ENCODE data around the gene MYNN. TPM values are rescaled to one million over a fixed set of nuclear protein-coding genes. Genes with fewer than 3 reads are reported as not detected.

The MYNN gene
- total and polyA plus RNA-seq, 2 donors (not counting 3 experiments of a cell fraction or from before 2014, with no cell fraction given), result 7.1 to 12.7 TPM

DNA sequence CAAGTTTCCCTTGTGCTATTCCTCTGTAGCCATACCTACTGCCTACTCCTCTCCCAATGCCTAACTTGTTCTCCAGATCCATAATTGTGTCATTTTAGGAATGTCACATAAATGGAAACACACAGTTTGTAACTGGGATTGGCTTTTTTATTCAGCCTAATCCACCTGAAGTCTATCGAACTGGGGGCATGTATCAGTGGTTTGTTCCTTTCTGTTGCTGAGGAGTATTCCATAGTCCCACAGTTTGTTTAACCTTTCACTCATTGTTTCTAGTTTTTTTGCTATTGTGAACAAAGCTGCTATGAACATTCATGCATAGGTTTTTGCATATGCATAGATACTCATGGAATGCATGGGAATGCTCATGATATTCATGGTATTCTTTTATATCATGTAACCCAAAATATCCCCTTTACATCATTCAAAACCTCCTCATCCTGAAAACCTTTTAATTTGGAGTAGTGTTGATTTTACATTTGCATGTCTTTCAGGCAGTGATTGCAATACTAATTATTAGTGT is 65.4 kb downstream of the MYNN start:
- H3K9ac ChIP-seq (replicated peaks; ENCODE audit: extremely low read depth, insufficient read depth, low read length), result no peak overlapping the region
- dilution Hi-C loops (cut with MboI; ENCODE audit: extremely low pct_ligation_motif_present, low sequenced_read_pairs), result no loop called here
- DNase-seq (ENCODE audit: low read depth, low spot score), result no peak
- H3K9me1 ChIP-seq (replicated peaks; ENCODE audit: control insufficient read depth, extremely low read depth, insufficient read depth, low read length), result no peaks in the 10 kb centered on the region
- H2AFZ ChIP-seq (ENCODE audit: low read depth, low read length), result no peak overlapping the region
- intact Hi-C loops (cut with micrococcal nuclease), result no loop called here
- no peaks in the 10 kb centered on the region for H3K9me3 ChIP-seq (replicated peaks; ENCODE audit: control insufficient read depth, insufficient read depth, low read length)
- TF ChIP-seq, protein P1, sequence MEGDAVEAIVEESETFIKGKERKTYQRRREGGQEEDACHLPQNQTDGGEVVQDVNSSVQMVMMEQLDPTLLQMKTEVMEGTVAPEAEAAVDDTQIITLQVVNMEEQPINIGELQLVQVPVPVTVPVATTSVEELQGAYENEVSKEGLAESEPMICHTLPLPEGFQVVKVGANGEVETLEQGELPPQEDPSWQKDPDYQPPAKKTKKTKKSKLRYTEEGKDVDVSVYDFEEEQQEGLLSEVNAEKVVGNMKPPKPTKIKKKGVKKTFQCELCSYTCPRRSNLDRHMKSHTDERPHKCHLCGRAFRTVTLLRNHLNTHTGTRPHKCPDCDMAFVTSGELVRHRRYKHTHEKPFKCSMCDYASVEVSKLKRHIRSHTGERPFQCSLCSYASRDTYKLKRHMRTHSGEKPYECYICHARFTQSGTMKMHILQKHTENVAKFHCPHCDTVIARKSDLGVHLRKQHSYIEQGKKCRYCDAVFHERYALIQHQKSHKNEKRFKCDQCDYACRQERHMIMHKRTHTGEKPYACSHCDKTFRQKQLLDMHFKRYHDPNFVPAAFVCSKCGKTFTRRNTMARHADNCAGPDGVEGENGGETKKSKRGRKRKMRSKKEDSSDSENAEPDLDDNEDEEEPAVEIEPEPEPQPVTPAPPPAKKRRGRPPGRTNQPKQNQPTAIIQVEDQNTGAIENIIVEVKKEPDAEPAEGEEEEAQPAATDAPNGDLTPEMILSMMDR (IDR thresholded peaks at IDR 0.05; ENCODE audit: extremely low read depth in 1 of 2, insufficient read depth in 1 of 2, low read depth in 1 of 2, low read length in 2 of 2), result no peak
- TF ChIP-seq POLR2A (IDR thresholded peaks at IDR 0.05; ENCODE audit: low read depth, low read length) (no peak), MYC (IDR thresholded peaks at IDR 0.05; ENCODE audit: low read depth, low read length) (no peak), JUN (IDR thresholded peaks at IDR 0.05; ENCODE audit: borderline replicate concordance, insufficient read depth, insufficient read length, low read depth) (no peak), EZH2 (IDR thresholded peaks at IDR 0.05; ENCODE audit: borderline replicate concordance, low read depth, low read length, severe bottlenecking) (no peak), FOS (IDR thresholded peaks at IDR 0.05; ENCODE audit: borderline replicate concordance, insufficient read depth, low read length) (no peak), GATA2 (IDR thresholded peaks at IDR 0.05; ENCODE audit: insufficient read depth, insufficient read length, low read depth, low read length) (no peak), POLR2AphosphoS5 (IDR thresholded peaks at IDR 0.05; ENCODE audit: insufficient read depth, low read depth, low read length) (no peak)
- H3K4me2 ChIP-seq (ENCODE audit: insufficient read depth, low read length), result no peak overlapping the region
- H3K79me2 ChIP-seq (ENCODE audit: control insufficient read depth, insufficient read depth, low read length), result no peaks in the 10 kb centered on the region
- H3K4me3 ChIP-seq (replicated peaks in 1 of 3; ENCODE audit: insufficient read depth in 1 of 3, low read depth in 1 of 3, low read length in 3 of 3), result no peak overlapping the region
- peaks cover 7 to 10% of the 10 kb centered on the region in 2 experiments for H3K27me3 ChIP-seq (ENCODE audit: control insufficient read depth in 2 of 2, insufficient read depth in 2 of 2, low read length in 2 of 2)
- POLR2A ChIA-PET, result no interaction called here
- FAIRE-seq, result no peak
- H3K4me1 ChIP-seq (ENCODE audit: control insufficient read depth, extremely low read depth, insufficient read depth, low read length), result no peaks in the 10 kb centered on the region
- CTCF ChIA-PET, result interaction anchor here (1.2 kb wide), 1 partner anchor 12 kb away, joined by 3 read pairs; no protein-coding TSS in a partner anchor
- H3K27ac ChIP-seq (ENCODE audit: insufficient read depth, low read depth, low read length), result no peak overlapping the region
- no TSS peak for BruUV-seq (replicated peaks)
- H3K36me3 ChIP-seq (ENCODE audit: control insufficient read depth in 2 of 2, extremely low read depth in 1 of 2, insufficient read depth in 2 of 2, low read length in 2 of 2), result no peaks in the 10 kb centered on the region
- no peaks in the 10 kb centered on the region for H4K20me1 ChIP-seq (replicated peaks; ENCODE audit: control insufficient read depth, extremely low read depth, insufficient read depth, low read length)

Other genes with a start within 250 kb of the MYNN start
- 117 and 123 TPM in 2 replicates for gene MECOM, start 109.7 kb upstream of the MYNN start, total RNA-seq
- gene MECOM, start 109.7 kb upstream of the MYNN start, polyA plus RNA-seq, result 24.0 and 29.0 TPM in 2 replicates
- 6.1 and 10.0 TPM in 2 replicates for gene TERC, start 8.3 kb upstream of the MYNN start, total RNA-seq
- 2.6 TPM in 2 replicates for gene TERC, start 8.3 kb upstream of the MYNN start, polyA plus RNA-seq
- gene ACTRT3, start 3.8 kb upstream of the MYNN start, total RNA-seq, result 3.3 and 5.1 TPM in 2 replicates
- gene ACTRT3, start 3.8 kb upstream of the MYNN start, polyA plus RNA-seq, result 2.1 and 2.6 TPM in 2 replicates
- not detected in 2 replicates for gene LRRIQ4, start 39.5 kb downstream of the MYNN start, total RNA-seq
- gene LRRIQ4, start 39.5 kb downstream of the MYNN start, polyA plus RNA-seq, result 0.04 TPM in 1 of 2 replicates, not detected in the other
- gene LRRC34, start 39.5 kb downstream of the MYNN start, total RNA-seq, result 2.4 and 2.5 TPM in 2 replicates
- gene LRRC34, start 39.5 kb downstream of the MYNN start, polyA plus RNA-seq, result 0.59 and 0.72 TPM in 2 replicates
- not detected in 2 replicates for gene LRRC31, start 96.5 kb downstream of the MYNN start, total RNA-seq
- not detected in 2 replicates for gene LRRC31, start 96.5 kb downstream of the MYNN start, polyA plus RNA-seq
- gene SAMD7, start 138.2 kb downstream of the MYNN start, total RNA-seq, result not detected in 2 replicates
- gene SAMD7, start 138.2 kb downstream of the MYNN start, polyA plus RNA-seq, result not detected in 2 replicates
- gene SEC62, start 193.4 kb downstream of the MYNN start, total RNA-seq, result 77.8 and 90.8 TPM in 2 replicates
- gene SEC62, start 193.4 kb downstream of the MYNN start, polyA plus RNA-seq, result 90.7 and 101 TPM in 2 replicates

Data from endothelial cell of umbilical vein (primary cell).